Brain microvascular endothelial cell (primary cell): ENCODE results near the gene DIDO1.

ENCODE experiments used
- DNase-seq: peaks from one replicate; pipeline ENCODE4 v3.0.0-alpha.2; 2020
- H3K27ac ChIP-seq: fragments of 250-450 bp; sonication (Bioruptor Pico); 2 replicates; pipeline ENCODE4 v1.5.1; 2020; ENCODE audit warnings: mild to moderate bottlenecking, moderate library complexity
- H3K27me3 ChIP-seq: fragments of 250-450 bp; sonication (Bioruptor Pico); replicated peaks from 2 replicates; pipeline ENCODE4 v1.5.1; 2020; ENCODE audit warnings: mild to moderate bottlenecking
- H3K36me3 ChIP-seq: fragments of 250-450 bp; sonication (Bioruptor Pico); replicated peaks from 2 replicates; pipeline ENCODE4 v1.5.1; 2020; ENCODE audit warnings: mild to moderate bottlenecking
- H3K4me3 ChIP-seq: 2 replicates; pipeline ENCODE4 v1.5.1; 2011; ENCODE audit warnings: low read depth, mild to moderate bottlenecking, control low read depth, low read length, moderate library complexity
- CTCF ChIP-seq: IDR thresholded peaks from 2 replicates; pipeline ENCODE4 v1.5.1; 2011; ENCODE audit warnings: low read depth, mild to moderate bottlenecking, moderate library complexity, low read length, control low read depth, inconsistent platforms; ENCODE audit errors: missing control alignments
- in situ Hi-C: cut with HindIII; loops from 2 replicates; pipeline ENCODE4 v1.10.0; 2017; ENCODE audit warnings: low sequenced_read_pairs, low pct_ligation_motif_present

The DIDO1 gene

GRCh38 chr20:62888910-62889309 lies 37.4 kb downstream of the DIDO1 start:
- no peaks in the 10 kb centered on the region for H3K27me3 ChIP-seq
- H3K36me3 ChIP-seq = peaks cover 64% of the 10 kb centered on the region
- no peak for DNase-seq
- TF ChIP-seq CTCF = no peak
- in situ Hi-C loops = no loop called here
- H3K27ac ChIP-seq = no peak overlapping the region
- no peak overlapping the region for H3K4me3 ChIP-seq

DNA sequence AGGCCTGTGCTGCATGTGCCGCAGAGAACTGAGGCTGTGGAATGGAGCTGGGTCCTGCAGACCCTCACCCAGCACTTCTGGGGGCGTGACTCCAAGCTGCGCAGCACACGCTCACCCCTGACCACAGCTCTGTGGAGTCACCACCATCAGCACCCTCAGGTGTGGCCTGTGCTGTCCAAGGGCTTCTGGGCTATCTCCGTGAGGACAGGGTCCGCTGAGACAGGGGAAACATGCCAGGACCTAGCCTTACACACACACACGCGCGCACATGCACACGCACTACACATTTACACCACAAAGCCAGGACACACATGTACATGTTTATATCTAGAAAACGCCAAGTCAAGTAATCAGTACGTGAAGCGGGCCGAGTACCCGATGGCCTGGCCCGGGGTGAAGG lies 37.9 kb downstream of the DIDO1 start:
- TF ChIP-seq CTCF = no peak
- H3K36me3 ChIP-seq = peaks cover 58% of the 10 kb centered on the region
- H3K27ac ChIP-seq = no peak overlapping the region
- no peak for DNase-seq
- no peaks in the 10 kb centered on the region for H3K27me3 ChIP-seq
- in situ Hi-C loops = no loop called here
- no peak overlapping the region for H3K4me3 ChIP-seq

DNA sequence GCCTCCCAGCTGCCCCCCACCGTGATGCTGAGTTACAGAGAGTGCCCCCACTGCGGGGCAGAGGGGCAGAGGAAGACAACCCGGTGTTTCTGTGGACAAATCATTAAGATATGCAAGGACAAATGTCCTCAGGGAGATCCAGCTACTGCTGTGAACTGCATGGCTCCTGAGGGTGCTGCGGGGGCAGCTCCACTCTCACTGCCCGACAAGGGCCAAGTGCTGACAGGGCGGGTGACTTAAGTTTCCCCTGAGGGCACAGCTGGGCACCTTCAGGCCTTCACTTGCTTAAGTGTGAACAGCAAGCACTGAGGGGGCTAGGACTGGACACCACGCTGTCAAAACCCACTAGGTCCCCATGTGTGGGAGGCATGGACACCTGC lies 38.5 kb downstream of the DIDO1 start:
- H3K27ac ChIP-seq = peak overlapping the region; percentile 8
- no peak overlapping the region for H3K4me3 ChIP-seq
- H3K27me3 ChIP-seq = no peaks in the 10 kb centered on the region
- peaks cover 53% of the 10 kb centered on the region for H3K36me3 ChIP-seq
- TF ChIP-seq CTCF = no peak
- in situ Hi-C loops = no loop called here
- no peak for DNase-seq

GRCh38 chr20:62887152-62887859 lies 39.0 kb downstream of the DIDO1 start:
- H3K27me3 ChIP-seq = no peaks in the 10 kb centered on the region
- peak; percentile 96 for DNase-seq
- TF ChIP-seq CTCF = peak; percentile 58
- in situ Hi-C loops = no loop called here
- H3K4me3 ChIP-seq = no peak overlapping the region
- H3K27ac ChIP-seq = peak overlapping the region; percentile 8
- peaks cover 47% of the 10 kb centered on the region for H3K36me3 ChIP-seq

DNA sequence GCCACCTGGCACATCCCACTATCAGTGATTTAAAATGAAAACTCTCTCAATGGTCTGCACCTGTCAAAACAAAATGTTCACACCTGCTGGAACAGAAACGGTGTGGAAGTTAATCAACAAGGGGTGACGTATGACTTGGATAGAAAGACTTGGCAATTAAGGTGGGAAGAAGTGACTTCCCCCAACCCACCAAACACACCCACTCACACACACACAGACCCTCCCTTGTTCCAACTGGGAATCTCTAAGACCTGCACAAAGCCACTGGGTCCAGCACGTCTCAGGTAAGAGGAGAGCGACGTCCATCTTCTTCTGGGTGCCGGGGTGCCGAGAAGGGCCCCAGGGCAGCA lies 39.6 kb downstream of the DIDO1 start:
- in situ Hi-C loops = no loop called here
- Histone ChIP-seq H3K36me3 (peaks cover 47% of the 10 kb centered on the region), H3K27ac (no peak overlapping the region), H3K27me3 (no peaks in the 10 kb centered on the region), H3K4me3 (no peak overlapping the region)
- no peak for DNase-seq
- no peak for TF ChIP-seq CTCF
